Activated CD4-positive, CD25-positive, alpha-beta regulatory T cell treated with anti-CD3 and anti-CD28 coated beads, Interleukin-2, amount 50 U/mL, for 24 hours (primary cell): ENCODE results near the gene CDK2AP2.
A peak's percentile ranks its signal among the peaks of the same experiment; 100 is the strongest.
"Not testable (repeated sequence)": the region's sequence is repeated elsewhere in the genome, so short reads cannot be mapped to it uniquely, and the experiment has no call there.

Experiments used
- ATAC-seq, 2 donors: fragments of 150-1000 bp; cut with Tn5 transposase; one replicate each; pipeline ENCODE4 v1.10.0; 2021; ENCODE audit warnings: mild to moderate bottlenecking in 1 of 2, moderate library complexity in 1 of 2

CDK2AP2 gene

GRCh38 chr11:67523556-67524479, 15.9 kb upstream of the CDK2AP2 start:
- ATAC-seq = no peak

DNA sequence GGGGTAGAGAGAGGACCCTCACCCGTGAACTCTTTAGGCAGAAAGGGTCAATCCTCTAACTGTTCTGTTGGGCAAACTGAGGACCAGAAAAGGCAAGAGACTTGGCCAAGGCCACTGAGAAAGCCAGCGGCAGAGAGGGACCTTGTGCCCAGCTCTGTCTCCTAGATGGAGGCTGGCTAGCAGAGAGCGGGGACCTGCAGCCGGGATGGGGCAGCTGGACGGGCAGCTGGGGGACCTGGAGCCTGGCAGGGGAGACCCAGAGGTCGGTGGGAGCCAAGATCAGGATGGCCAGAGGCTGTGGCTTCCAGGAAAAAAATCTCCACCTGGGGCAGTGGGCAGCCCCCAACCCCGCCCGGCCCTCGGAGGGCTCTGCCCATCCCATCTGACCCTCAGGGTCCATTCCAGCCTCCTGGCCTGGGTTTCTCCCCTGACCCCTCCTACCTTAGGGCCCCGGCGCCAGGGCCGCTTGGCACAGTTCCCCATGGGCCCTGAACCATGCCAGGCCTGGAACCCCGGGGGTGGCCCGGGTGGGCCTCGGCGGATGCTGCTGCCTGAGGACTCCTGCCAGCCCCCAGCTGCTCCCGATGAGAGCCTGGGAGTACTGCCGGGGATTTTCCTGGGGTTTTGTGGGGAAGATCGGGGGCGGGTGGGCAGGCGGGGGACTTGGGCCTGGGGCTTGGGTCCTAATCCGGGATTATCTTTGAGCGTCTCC, 15.0 kb upstream of the CDK2AP2 start, which contains the start of gene CABP2:
Gene CABP2 (minus strand): TSS at position 603 of the 712 bp plus-strand sequence. CDS start 120 bp downstream, at position 483.
- no peak for ATAC-seq

DNA sequence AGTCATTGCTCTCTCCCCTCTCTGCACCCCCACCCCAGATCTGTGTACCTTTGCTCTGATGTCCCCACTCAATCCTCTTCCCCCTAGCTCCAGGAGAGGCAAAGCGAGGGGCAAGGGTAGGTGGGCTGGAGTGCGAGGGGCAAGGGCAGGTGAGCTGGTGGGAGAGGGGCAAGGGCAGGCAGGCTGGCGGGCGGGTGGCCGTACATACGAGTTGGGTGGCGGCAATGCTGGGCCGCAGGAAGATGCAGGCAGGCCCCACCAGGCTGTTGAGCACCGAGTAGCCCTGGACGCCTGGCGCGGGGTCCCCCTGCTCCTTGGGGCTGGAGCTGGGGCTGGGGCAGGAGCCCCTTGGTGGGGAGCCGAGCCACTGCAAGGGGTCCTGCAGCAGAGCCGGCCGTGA, 14.4 kb upstream of the CDK2AP2 start:
- no peak for ATAC-seq

GRCh38 chr11:67521924-67522323, 14.0 kb upstream of the CDK2AP2 start:
- ATAC-seq = no peak

DNA sequence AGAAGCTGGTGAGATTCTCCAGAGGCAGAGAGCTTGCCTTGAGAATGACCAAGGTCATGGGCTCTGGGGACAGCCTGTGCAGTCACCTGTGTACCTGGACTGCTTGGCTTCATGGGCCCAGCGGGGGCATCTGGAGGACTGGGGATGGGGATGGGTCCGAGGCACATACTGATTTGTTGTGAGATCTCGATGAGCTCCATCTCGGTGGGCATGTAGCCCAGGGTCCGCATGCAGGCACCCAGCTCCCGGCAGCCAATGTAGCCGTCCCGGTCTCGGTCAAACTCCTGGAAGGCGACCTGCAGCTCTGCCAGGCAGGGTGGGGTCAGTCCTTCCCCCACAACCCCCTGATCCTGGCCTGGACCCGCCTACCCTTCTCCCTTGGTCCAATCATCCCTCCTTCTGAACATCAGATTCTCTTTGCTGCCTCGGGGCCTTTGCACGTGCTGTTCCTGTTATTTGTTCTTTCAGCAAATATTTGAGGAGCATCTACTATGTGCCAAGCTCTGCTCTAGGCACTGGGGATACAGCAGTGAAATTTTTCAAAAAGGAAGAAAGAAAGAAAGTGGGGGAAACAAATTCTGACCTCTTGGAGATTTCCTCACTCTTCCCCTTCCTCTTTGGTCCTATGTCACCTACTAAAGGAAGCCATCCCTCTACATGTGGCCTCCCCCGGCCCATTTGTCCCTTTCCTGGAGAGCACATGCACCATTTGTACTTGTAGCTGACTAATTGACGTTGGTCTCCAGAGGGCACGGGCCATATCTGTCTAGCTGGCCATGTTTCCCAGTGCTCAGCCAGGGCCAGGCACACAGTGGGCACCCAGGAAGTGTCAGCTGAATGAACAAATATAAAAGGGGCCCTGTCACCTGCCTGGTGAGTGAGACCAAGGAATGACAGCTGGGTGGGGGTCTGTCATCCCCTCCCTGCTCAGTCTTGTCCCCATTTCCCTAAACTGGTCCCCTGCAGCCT, 13.2 kb upstream of the CDK2AP2 start:
- ATAC-seq = no peak

GRCh38 chr11:67519726-67520125, 11.8 kb upstream of the CDK2AP2 start:
- ATAC-seq = no peak

GRCh38 chr11:67517784-67518552, 10.0 kb upstream of the CDK2AP2 start:
- no peak for ATAC-seq

- no peak for ATAC-seq
Measured at GRCh38 chr11:67516806-67517205, 8.8 kb upstream of the CDK2AP2 start.

DNA sequence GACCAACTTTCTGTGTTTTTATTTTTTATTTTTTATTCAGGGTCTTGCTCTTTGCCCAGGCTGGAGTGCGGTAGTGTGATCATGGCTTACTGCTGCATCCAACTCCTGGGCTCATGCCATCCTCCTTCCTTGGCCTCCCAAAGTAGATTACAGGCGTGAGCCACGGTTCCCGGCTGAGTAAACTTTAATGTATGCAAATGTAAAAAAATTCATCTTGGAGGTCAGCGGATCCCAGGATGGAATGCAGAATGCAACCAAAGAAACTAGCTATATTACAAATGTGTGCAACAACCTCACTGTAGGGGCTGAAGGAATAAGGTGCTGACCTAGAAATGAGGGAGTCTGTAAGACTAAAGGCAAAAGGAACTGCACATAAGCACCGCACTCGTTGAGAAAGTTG, 6.2 kb upstream of the CDK2AP2 start:
- ATAC-seq = no peak

GRCh38 chr11:67511558-67511957, 3.6 kb upstream of the CDK2AP2 start:
- ATAC-seq = not testable (repeated sequence)

- ATAC-seq = no peak
Measured at GRCh38 chr11:67510023-67510345, 2.0 kb upstream of the CDK2AP2 start.

- peak; percentile 32 to 42 for ATAC-seq
Measured at GRCh38 chr11:67508486-67509121, 642 bp upstream of the CDK2AP2 start.

DNA sequence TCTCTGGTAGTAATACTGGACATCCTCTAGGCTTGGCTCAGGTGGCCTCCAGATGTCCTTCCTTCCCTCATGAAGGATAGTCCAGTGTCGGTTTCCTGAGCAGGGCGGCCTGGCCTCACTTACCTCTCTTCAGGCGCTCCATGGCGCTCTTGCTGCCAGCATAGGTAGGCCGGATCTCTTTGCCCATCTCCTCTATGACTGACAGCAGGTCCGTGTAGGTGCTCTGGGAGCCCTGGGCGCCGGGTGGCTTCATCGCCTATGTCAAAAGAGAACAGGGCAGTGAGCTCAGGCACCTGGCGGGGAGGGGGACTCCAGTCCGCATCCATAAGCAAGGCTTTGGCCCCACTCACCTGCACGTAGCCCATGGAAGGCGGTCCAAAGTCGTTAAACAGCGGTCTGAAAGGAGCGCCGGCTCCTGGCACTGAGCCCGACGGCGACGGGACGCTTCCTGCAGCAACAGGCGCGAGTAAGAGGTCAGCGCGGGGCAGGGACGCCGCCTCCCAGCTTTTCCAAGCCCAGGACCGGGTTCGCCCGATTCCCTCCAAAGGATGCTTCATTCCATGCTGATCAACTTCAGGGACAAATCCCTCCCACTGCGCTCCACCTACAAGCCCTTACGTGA, 609 bp downstream of the CDK2AP2 start:
- ATAC-seq = no peak

GRCh38 chr11:67506426-67507051, 1.4 kb downstream of the CDK2AP2 start:
- ATAC-seq = no peak

GRCh38 chr11:67505605-67506396, 2.2 kb downstream of the CDK2AP2 start:
- peak; percentile 59 to 60 for ATAC-seq

GRCh38 chr11:67504950-67505581, 2.9 kb downstream of the CDK2AP2 start, which contains the start of gene PITPNM1:
TSS of gene PITPNM1 (minus strand) at chr11:67505363. CDS start at chr11:67504180, 1,183 bp downstream.
- no peak for ATAC-seq

DNA sequence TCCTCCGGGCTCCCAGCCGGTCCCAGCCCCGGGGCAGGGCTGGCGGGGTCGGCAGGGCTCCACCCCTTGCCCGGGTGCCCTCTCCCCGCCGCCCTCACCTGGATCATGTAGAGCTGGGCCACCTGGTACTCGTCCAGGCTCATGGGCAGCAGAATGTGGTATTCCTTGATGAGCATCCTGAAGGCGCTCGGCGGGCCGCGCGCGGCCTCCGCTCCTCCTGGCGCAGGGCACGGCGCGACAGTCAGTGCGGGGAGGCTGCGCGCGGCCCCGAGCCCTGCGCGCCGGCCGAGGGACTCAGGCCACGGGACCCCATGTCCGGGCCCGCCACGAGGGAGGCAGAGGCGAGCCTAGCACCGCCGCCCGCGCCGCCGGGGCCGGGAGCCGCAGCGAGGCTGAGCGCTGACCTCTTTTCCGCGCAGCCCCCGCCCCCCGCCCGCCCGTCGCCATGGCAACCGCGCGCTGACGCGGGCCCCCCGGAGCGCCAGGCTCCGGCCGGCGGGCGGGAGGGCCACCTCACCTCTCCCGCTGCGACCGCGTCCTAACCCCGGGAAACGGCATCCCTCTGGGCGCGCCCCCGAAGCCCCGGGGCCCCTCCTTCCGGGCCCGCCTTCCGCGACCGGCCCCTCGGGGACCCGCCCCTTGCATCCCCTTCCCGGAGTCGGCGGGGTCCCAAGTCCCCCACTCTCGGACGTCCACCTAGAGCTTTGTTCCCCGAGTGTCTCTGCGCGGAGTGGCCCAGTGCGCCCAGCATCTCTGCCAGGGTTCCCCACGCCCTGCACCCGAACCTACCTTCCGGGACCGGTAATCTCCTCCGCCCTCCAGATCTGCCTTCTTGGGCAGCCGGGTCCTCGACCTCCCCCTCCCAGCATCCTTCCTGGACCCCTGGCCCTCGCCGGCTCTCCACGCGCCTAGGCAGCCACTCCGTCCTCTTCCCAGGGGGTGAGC, 3.7 kb downstream of the CDK2AP2 start:
- ATAC-seq = no peak
